GM12873 (cell line): ENCODE data around the gene GJA9.

Experiments
- CTCF ChIP-seq: IDR thresholded peaks from 2 replicates; pipeline ENCODE4 v1.5.1; 2012; ENCODE audit warnings: low read depth, mild to moderate bottlenecking, moderate library complexity, low read length, control low read depth; ENCODE audit not compliant: insufficient read depth; ENCODE audit errors: missing control alignments

Gene GJA9

GRCh38 chr1:38918568-38918967 is 37.2 kb upstream of the GJA9 start:
- TF ChIP-seq CTCF, result no peak

- no peak for TF ChIP-seq CTCF
Measured at GRCh38 chr1:38917772-38918171, 36.4 kb upstream of the GJA9 start.

GRCh38 chr1:38917337-38917736 is 36.0 kb upstream of the GJA9 start:
- TF ChIP-seq CTCF, result no peak

GRCh38 chr1:38915352-38915948 is 34.1 kb upstream of the GJA9 start:
- no peak for TF ChIP-seq CTCF

GRCh38 chr1:38908821-38909220 is 27.4 kb upstream of the GJA9 start:
- no peak for TF ChIP-seq CTCF

GRCh38 chr1:38905985-38906384 is 24.6 kb upstream of the GJA9 start:
- no peak for TF ChIP-seq CTCF

- TF ChIP-seq CTCF, result no peak
Measured at GRCh38 chr1:38899560-38899959, 18.2 kb upstream of the GJA9 start.
